AG10803 (cell line): ENCODE measurements around the gene ABI3.

Experiments
- DNase-seq: peaks from one replicate; pipeline ENCODE4 v3.0.0; 2010; ENCODE audit warnings: low read depth
- H3K4me3 ChIP-seq: 2 replicates; pipeline ENCODE4 v1.5.1; 2011; ENCODE audit warnings: mild to moderate bottlenecking, low read length, control low read depth
- CTCF ChIP-seq: conservative IDR thresholded peaks from 2 replicates; pipeline ENCODE4 v1.5.1; 2011; ENCODE audit warnings: mild to moderate bottlenecking, low read length, control low read depth, inconsistent platforms

ABI3 gene

DNA sequence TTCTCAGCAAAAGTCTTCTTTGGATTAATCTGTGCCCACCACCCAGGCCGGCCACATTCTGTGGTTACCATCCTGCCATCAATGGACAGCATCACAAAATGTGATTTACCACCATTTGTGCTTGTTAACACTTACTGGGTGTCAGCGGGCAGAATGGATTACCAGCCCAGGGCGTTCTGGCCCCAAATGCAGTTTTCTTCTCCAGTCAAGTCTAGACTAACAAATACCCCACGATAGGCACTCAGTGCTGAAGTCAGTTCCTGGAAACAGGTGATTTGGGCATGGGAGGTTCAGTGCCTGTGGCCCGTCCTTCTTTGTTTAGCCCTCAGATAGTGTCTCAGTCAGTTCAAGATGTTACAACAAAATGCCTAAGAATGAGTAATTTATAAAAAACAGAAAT is 58.8 kb downstream of the ABI3 start:
- no peak for DNase-seq
- no peak overlapping the region for H3K4me3 ChIP-seq
- TF ChIP-seq CTCF: no peak
